ENCODE measurements around the gene SOHLH1. TPM values are rescaled to one million over a fixed set of nuclear protein-coding genes. Genes with fewer than 3 reads are reported as not detected.

Gene SOHLH1
- total and polyA plus RNA-seq, 2 of the 4 experiments (the other 2 are of a cell fraction): not detected

GRCh38 chr9:135694414-135694813 is 4.9 kb downstream of the SOHLH1 start:
- dilution Hi-C loops (cut with HindIII; ENCODE audit: low sequenced_read_pairs, unreplicated experiment) (no loop called here), in situ Hi-C loops (cut with MboI; ENCODE audit: low sequenced_read_pairs) (no loop called here), intact Hi-C loops (cut with micrococcal nuclease) (no loop called here)
- no peak overlapping the region for H3K4me3 ChIP-seq (ENCODE audit: insufficient read depth, low read depth, low read length)
- H2AK9ac ChIP-seq (replicated peaks; ENCODE audit: low read depth, low read length, poor library complexity): no peak overlapping the region
- H2BK5ac ChIP-seq (ENCODE audit: low read depth, low read length, poor library complexity, severe bottlenecking): no peak overlapping the region
- H2BK120ac ChIP-seq (ENCODE audit: low read depth, low read length): no peak overlapping the region
- no peak overlapping the region for H4K91ac ChIP-seq (ENCODE audit: insufficient read depth, low read depth, low read length)
- no peaks in the 10 kb centered on the region for H4K20me1 ChIP-seq (ENCODE audit: insufficient read depth, low read length)
- no peak overlapping the region for H2AFZ ChIP-seq (replicated peaks; ENCODE audit: low read length, poor library complexity)
- no peak overlapping the region for H2AK5ac ChIP-seq (ENCODE audit: low read depth, low read length)
- H3K9me1 ChIP-seq (ENCODE audit: insufficient read depth, low read length): peaks cover 4% of the 10 kb centered on the region; the same call in 1 of the 2 replicates
- H3K9ac ChIP-seq (ENCODE audit: low read depth, low read length): no peak overlapping the region
- H2BK20ac ChIP-seq (ENCODE audit: low read depth, low read length): no peak overlapping the region
- H3K36me3 ChIP-seq (ENCODE audit: control insufficient read depth, insufficient read depth, low read length): no peaks in the 10 kb centered on the region
- no peak overlapping the region for H4K8ac ChIP-seq (ENCODE audit: low read depth in 2 of 2, low read length in 2 of 2)
- ATAC-seq (ENCODE audit: low read depth) (no peak), DNase-seq (no peak)
- H3K4me2 ChIP-seq (ENCODE audit: low read depth, low read length): no peak overlapping the region
- POLR2A ChIA-PET (ENCODE audit: unreplicated experiment): no interaction called here
- no peak overlapping the region for H3K23ac ChIP-seq (ENCODE audit: low read depth, low read length)
- no peaks in the 10 kb centered on the region for H3K4me1 ChIP-seq (ENCODE audit: control insufficient read depth, insufficient read depth, low read length)
- no TSS peak for BruUV-seq (replicated peaks)
- no peak overlapping the region for H3K18ac ChIP-seq (ENCODE audit: low read depth, low read length)
- WGBS, 2 experiments (ENCODE audit: extremely low coverage in 2 of 2, insufficient read length in 1 of 2): 34% methylated on average over 6 of the region's 18 CpGs; no CpG with 5 or more reads in 1 of the 2 experiments
- no peak overlapping the region for H3K4ac ChIP-seq (ENCODE audit: low read depth, low read length)
- H4K5ac ChIP-seq (ENCODE audit: low read depth, low read length): no peak overlapping the region
- H3K27me3 ChIP-seq (ENCODE audit: control insufficient read depth, insufficient read depth, low read length): peaks cover 2% of the 10 kb centered on the region; the same call in 1 of the 2 replicates
- TF ChIP-seq RCOR1 (IDR thresholded peaks at IDR 0.05; ENCODE audit: insufficient replicate concordance, low read length): no peak
- H3K27ac ChIP-seq (ENCODE audit: insufficient read depth, low read length): no peak overlapping the region
- no peak overlapping the region for H3K14ac ChIP-seq (replicated peaks; ENCODE audit: low read depth, low read length)
- H3K79me1 ChIP-seq (ENCODE audit: low read depth in 1 of 2, low read length in 2 of 2): no peaks in the 10 kb centered on the region
- H3K56ac ChIP-seq (ENCODE audit: extremely low read depth, insufficient read depth, low read length): no peak overlapping the region
- H3K9me3 ChIP-seq (ENCODE audit: control insufficient read depth, insufficient read depth, low read length): no peaks in the 10 kb centered on the region
- CTCF ChIA-PET: no interaction called here
- H2BK15ac ChIP-seq (ENCODE audit: low read depth, low read length): no peak overlapping the region
